Stomach (tissue), 9 donors: Measurements from ENCODE around the gene TRAF3. TPM values are rescaled to one million over a fixed set of nuclear protein-coding genes. Genes with fewer than 3 reads are reported as not detected.

Experiments
- DNase-seq, 2 donors: peaks; one replicate each; pipeline versions ENCODE4 v3.0.0 to v3.0.0-alpha.2; 2013 to 2019
- H3K27ac ChIP-seq, 5 donors: fragments of 200-600 bp in 4 of 5; sonication (generic) in 4 of 5; one replicate each; pipeline ENCODE4 v1.5.1; 2013 to 2019; ENCODE audit warnings: mild to moderate bottlenecking in 1 of 5, moderate library complexity in 1 of 5
- H3K27me3 ChIP-seq, 3 donors: fragments of 200-600 bp; sonication (generic); one replicate each; pipeline ENCODE4 v1.5.1; 2017 to 2019; ENCODE audit warnings: mixed run types in 1 of 3
- H3K36me3 ChIP-seq, 4 donors: fragments of 200-600 bp; sonication (generic); 1 replicate in 3 of 4; 2 replicates in 1 of 4; pipeline ENCODE4 v1.5.1; 2016 to 2019
- H3K4me1 ChIP-seq, 4 donors: fragments of 200-600 bp; sonication (generic); one replicate each; pipeline ENCODE4 v1.5.1; 2016 to 2019
- H3K4me3 ChIP-seq, 4 donors: fragments of 200-600 bp; sonication (generic) in 3 of 4; one replicate each; pipeline ENCODE4 v1.5.1; 2016 to 2019; ENCODE audit warnings: mild to moderate bottlenecking in 1 of 4
- H3K9me3 ChIP-seq, 4 donors: fragments of 200-600 bp; sonication (generic); one replicate each; pipeline ENCODE4 v1.5.1; 2016 to 2019
- EP300 ChIP-seq: sonication (generic); formaldehyde crosslinking; IDR thresholded peaks from one replicate; pipeline ENCODE4 v1.6.1; 2017; ENCODE audit warnings: antibody characterized with exemption
- POLR2A ChIP-seq, 4 donors: fragments of 450-650 bp; IDR thresholded peaks; one replicate each; pipeline ENCODE4 v1.6.1; 2016; ENCODE audit warnings: antibody characterized with exemption in 4 of 4, control low read depth in 2 of 4, mild to moderate bottlenecking in 1 of 4, moderate library complexity in 1 of 4
- POLR2AphosphoS5 ChIP-seq, 3 donors: sonication (generic); formaldehyde crosslinking; IDR thresholded peaks; one replicate each; pipeline ENCODE4 v1.6.1; 2016; ENCODE audit warnings: antibody characterized with exemption in 3 of 3
- WGBS, 5 donors: extraction: QIAGEN DNeasy Blood & Tissue Kit in 3 of 5; methylation state at CpG; one replicate each; pipeline versions ENCODE4 v1.1.5 to v1.1.7; 2013 to 2018; 5-methylcytosine and 5-hydroxymethylcytosine counted together
- intact Hi-C: fragments of 100-400 bp; cut with DNase I; formaldehyde crosslinking; loops from one replicate; pipeline ENCODE4 v1.15.1; 2023; ENCODE audit warnings: low total_unique reads
- polyA plus RNA-seq, 3 donors: library from polyadenylated mRNA; stranded (reverse); fragments of 200-250 nt; gene quantifications; one replicate each; pipeline ENCODE4 v1.2.3, GENCODE V29; 2013
- total RNA-seq, 5 donors: library from RNA; depleted of rRNA; stranded (reverse); fragments of >200 nt; gene quantifications; one replicate each; pipeline versions ENCODE4 v1.1.0 to v1.2.3, GENCODE V29; 2014 to 2016
- TF ChIP-seq, protein P1 (sequence below), 7 experiments: fragments of 450-650 bp in 4 of 7; fragments of 200-600 bp in 3 of 7; sonication (generic) in 3 of 7; IDR thresholded peaks; one replicate each; pipeline ENCODE4 v1.5.1; 2016 to 2019; ENCODE audit warnings: antibody characterized with exemption in 7 of 7, control low read depth in 2 of 7, mild to moderate bottlenecking in 1 of 7
- donor health status: healthy with polysubstance abuse.
- donor health status: Bipolar disorder and iron deficiency.
- donor health status: healthy.

TRAF3 gene
- total and polyA plus RNA-seq, 8 donors, result 3.5 to 30.1 (median 6.3) TPM

DNA sequence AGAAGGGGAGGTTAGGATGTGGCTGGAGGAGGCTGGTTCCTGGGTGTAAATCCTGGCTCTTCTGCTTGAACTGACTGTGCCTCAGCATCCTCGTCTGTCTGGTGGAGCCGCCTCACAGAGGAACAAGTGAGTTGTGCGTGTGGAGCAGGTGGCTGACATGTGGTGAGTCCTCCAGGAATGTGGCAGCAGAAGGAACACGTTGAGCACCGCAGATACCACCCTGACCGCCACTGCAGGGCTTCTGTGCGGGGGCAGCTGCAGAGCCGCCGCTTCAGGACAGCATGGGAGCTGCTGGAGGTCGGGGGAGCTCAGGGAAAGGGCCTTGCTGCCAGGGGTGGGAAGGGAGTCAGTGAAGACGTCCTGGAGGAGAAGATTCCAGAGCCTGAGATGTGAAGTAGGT lies 48.9 kb downstream of the TRAF3 start:
- Histone ChIP-seq H3K4me3 (no peak overlapping the region), H3K4me1 (peaks cover 0 to 28% (median 12%) of the 10 kb centered on the region in 4 donors), H3K27me3 (no peaks in the 10 kb centered on the region), H3K9me3 (no peaks in the 10 kb centered on the region), H3K27ac (no peak overlapping the region), H3K36me3 (peaks cover 0 to 4% (median under 1%) of the 10 kb centered on the region in 4 donors)
- TF ChIP-seq POLR2A (IDR thresholded peaks at IDR 0.05) (no peak), POLR2AphosphoS5 (IDR thresholded peaks at IDR 0.05) (no peak), EP300 (no peak)
- TF ChIP-seq, protein P1, sequence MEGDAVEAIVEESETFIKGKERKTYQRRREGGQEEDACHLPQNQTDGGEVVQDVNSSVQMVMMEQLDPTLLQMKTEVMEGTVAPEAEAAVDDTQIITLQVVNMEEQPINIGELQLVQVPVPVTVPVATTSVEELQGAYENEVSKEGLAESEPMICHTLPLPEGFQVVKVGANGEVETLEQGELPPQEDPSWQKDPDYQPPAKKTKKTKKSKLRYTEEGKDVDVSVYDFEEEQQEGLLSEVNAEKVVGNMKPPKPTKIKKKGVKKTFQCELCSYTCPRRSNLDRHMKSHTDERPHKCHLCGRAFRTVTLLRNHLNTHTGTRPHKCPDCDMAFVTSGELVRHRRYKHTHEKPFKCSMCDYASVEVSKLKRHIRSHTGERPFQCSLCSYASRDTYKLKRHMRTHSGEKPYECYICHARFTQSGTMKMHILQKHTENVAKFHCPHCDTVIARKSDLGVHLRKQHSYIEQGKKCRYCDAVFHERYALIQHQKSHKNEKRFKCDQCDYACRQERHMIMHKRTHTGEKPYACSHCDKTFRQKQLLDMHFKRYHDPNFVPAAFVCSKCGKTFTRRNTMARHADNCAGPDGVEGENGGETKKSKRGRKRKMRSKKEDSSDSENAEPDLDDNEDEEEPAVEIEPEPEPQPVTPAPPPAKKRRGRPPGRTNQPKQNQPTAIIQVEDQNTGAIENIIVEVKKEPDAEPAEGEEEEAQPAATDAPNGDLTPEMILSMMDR (IDR thresholded peaks at IDR 0.05), result no peak
- DNase-seq, result no peak
- intact Hi-C loops, result no loop called here
- 85 to 94% (median 92%) methylated on average over 11 of the region's 11 CpGs for WGBS, 5 donors

DNA sequence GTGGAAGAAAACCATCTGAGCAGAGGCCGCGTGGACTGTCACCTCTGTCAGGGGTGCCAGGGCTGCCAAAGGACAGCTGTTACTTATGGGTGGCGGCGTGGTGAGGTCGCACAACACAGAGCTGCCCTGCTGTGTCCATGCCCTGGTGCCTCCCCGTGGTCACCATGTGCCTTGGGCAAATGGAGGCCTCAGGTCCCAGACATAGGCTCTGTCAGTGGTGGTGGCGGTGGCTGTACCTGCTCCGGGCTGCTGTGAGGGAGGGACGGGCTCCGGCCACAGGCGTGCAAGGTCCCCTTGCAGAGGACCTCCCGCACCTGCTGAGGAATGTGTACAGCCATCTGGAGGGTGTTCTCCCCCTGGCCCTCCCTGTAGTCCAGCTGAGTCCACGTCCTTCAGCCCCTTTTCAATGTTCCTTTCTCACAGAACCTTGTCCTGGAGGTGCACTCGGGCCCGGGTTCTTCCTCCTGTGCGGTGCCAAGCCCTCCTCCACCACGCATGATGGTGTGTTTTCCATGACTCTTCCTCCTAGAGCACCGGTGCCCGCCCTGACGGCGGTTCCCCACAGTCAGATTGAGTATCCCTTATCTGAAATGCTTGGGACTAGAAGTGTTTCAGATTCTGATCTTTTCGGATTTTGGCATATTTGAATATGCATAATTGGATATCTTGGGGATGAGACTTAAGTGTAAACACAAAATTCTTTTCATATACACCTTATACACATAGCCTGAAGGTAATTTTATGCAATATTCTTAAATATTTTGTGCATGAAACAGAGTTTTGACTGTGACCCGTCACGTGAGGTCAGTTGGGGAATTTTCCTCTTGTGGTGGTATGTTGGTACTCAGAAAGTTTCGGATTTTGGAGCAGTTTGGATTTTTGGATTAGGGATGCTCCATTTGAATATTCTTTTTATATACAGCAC lies 49.8 kb downstream of the TRAF3 start:
- no peaks in the 10 kb centered on the region for H3K9me3 ChIP-seq
- no peak overlapping the region for H3K27ac ChIP-seq
- peaks cover 0 to 6% (median 5%) of the 10 kb centered on the region in 4 donors for H3K36me3 ChIP-seq
- 91 to 95% (median 94%) methylated on average over 21 to 25 of the region's 25 CpGs for WGBS, 5 donors
- peaks cover 0 to 28% (median 12%) of the 10 kb centered on the region in 4 donors for H3K4me1 ChIP-seq
- no peak for DNase-seq
- TF ChIP-seq EP300, result no peak
- no peak for TF ChIP-seq POLR2A (IDR thresholded peaks at IDR 0.05)
- TF ChIP-seq POLR2AphosphoS5 (IDR thresholded peaks at IDR 0.05), result no peak
- TF ChIP-seq, protein P1 (IDR thresholded peaks at IDR 0.05), result no peak
- H3K27me3 ChIP-seq, result no peaks in the 10 kb centered on the region
- intact Hi-C loops, result no loop called here
- H3K4me3 ChIP-seq, result no peak overlapping the region

DNA sequence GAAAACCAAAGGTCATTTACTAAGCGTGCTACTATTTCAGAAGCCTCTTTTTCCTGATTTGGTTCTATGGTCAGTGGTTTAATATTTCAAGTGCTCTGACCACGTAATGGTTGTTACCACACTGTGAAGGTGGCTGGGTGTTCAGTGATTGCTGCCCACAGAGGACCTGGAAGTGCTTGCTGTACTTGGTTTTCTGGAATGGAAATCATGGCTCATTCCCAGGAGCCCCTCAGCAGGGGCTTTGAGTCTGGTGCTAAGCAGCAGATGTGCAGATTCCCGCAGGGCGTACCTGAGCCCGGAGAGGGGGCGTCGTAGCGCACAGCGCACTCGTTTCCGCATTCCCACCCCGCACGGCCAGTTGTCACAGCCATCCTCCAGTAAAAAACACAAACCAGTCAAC lies 50.5 kb downstream of the TRAF3 start:
- intact Hi-C loops, result no loop called here
- peak in 1 of 2 donors; percentile 21 for DNase-seq
- no peak overlapping the region for H3K4me3 ChIP-seq
- no peaks in the 10 kb centered on the region for H3K27me3 ChIP-seq
- H3K36me3 ChIP-seq, result peaks cover 0 to 6% (median 5%) of the 10 kb centered on the region in 4 donors
- H3K27ac ChIP-seq, result no peak overlapping the region
- TF ChIP-seq POLR2AphosphoS5 (IDR thresholded peaks at IDR 0.05) (no peak), POLR2A (IDR thresholded peaks at IDR 0.05) (no peak), EP300 (no peak)
- TF ChIP-seq, protein P1 (IDR thresholded peaks at IDR 0.05), result no peak
- 62 to 81% (median 74%) methylated on average over 13 of the region's 13 CpGs for WGBS, 5 donors
- H3K9me3 ChIP-seq, result no peaks in the 10 kb centered on the region
- peaks cover 0 to 28% (median 12%) of the 10 kb centered on the region in 4 donors for H3K4me1 ChIP-seq

DNA sequence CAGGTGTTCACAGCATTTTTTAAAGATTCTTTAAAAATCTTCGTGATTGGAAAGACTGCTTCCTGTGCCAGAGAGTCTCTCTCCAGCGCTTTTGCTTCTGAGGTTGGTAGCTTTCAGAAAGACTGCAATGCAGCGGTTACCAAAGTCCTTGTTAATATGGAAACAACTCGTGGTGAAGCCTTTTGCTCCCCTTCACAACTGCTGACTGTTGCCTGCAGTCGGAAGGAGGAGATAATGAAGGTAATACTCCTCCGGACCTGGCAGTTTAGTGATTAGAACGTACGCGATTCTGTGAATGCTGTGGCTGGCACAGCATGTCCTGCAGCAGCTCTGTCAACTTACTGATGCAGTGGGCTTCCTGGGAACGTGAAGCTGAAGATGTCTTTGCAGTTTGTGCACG lies 50.9 kb downstream of the TRAF3 start:
- H3K27ac ChIP-seq, result no peak overlapping the region
- no peak for TF ChIP-seq POLR2A (IDR thresholded peaks at IDR 0.05)
- no peak for TF ChIP-seq EP300
- TF ChIP-seq, protein P1 (IDR thresholded peaks at IDR 0.05), result no peak
- no peak for TF ChIP-seq POLR2AphosphoS5 (IDR thresholded peaks at IDR 0.05)
- H3K27me3 ChIP-seq, result no peaks in the 10 kb centered on the region
- intact Hi-C loops, result no loop called here
- WGBS, 5 donors, result 33 to 61% (median 44%) methylated on average over 11 of the region's 11 CpGs
- H3K4me1 ChIP-seq, result peaks cover 0 to 28% (median 12%) of the 10 kb centered on the region in 4 donors
- no peaks in the 10 kb centered on the region for H3K9me3 ChIP-seq
- peaks cover 0 to 6% (median 5%) of the 10 kb centered on the region in 4 donors for H3K36me3 ChIP-seq
- DNase-seq, result peak in 1 of 2 donors; percentile 14
- no peak overlapping the region for H3K4me3 ChIP-seq
